IMR-90 (cell line): ENCODE results near the gene ATRNL1. TPM values are rescaled to one million over a fixed set of nuclear protein-coding genes. Genes with fewer than 3 reads are reported as not detected.

ENCODE experiments used
- ATAC-seq: fragments of 200-7000 bp; cut with Tn5 transposase; 2 replicates; pipeline ENCODE4 v1.9.1; 2020; ENCODE audit warnings: low read depth, mild to moderate bottlenecking, moderate library complexity
- BruUV-seq: library from RNA; stranded (reverse); fragments of 400-500 nt; replicated peaks from 2 replicates; lab custom pipeline; 2021; lab: Mats Ljungman, UMichigan
- CTCF ChIA-PET: fragments of 300-600 bp; formaldehyde crosslinking; extraction: SDS; loops from one replicate; lab custom pipeline; 2021; ENCODE audit warnings: antibody characterized with exemption; lab: Yijun Ruan, JAX
- POLR2A ChIA-PET: fragments of 300-600 bp; sonication (Branson Sonifier 250); formaldehyde crosslinking; loops from one replicate; lab custom pipeline; 2022; ENCODE audit warnings: antibody characterized with exemption; ENCODE audit not compliant: unreplicated experiment; lab: Charles Lee
- DNase-seq: peaks from one replicate; pipeline ENCODE4 v3.0.0; 2013
- H2AFZ ChIP-seq: replicated peaks from 2 replicates; pipeline ENCODE3; 2013; ENCODE audit warnings: low read length, mild to moderate bottlenecking; ENCODE audit not compliant: poor library complexity
- H2AK5ac ChIP-seq: 2 replicates; pipeline ENCODE4 v1.6.1; 2013; ENCODE audit warnings: low read depth, low read length, inconsistent platforms
- H2AK9ac ChIP-seq: replicated peaks from 2 replicates; pipeline ENCODE3; 2013; ENCODE audit warnings: mild to moderate bottlenecking, low read depth, low read length, moderate library complexity; ENCODE audit not compliant: poor library complexity
- H2BK120ac ChIP-seq: 2 replicates; pipeline ENCODE4 v1.6.1; 2013; ENCODE audit warnings: low read depth, low read length, inconsistent platforms
- H2BK15ac ChIP-seq: 3 replicates; pipeline ENCODE4 v1.6.1; 2013; ENCODE audit warnings: low read depth, low read length, inconsistent platforms
- H2BK20ac ChIP-seq: 2 replicates; pipeline ENCODE4 v1.6.1; 2013; ENCODE audit warnings: low read depth, mild to moderate bottlenecking, inconsistent platforms, low read length, moderate library complexity
- H2BK5ac ChIP-seq: 2 replicates; pipeline ENCODE4 v1.6.1; 2013; ENCODE audit warnings: mild to moderate bottlenecking, low read depth, low read length, inconsistent platforms; ENCODE audit not compliant: poor library complexity, severe bottlenecking
- H3K14ac ChIP-seq: replicated peaks from 2 replicates; pipeline ENCODE4 v1.6.1; 2013; ENCODE audit warnings: low read depth, low read length, inconsistent platforms
- H3K18ac ChIP-seq: 2 replicates; pipeline ENCODE4 v1.6.1; 2013; ENCODE audit warnings: low read depth, low read length, control low read depth
- H3K23ac ChIP-seq: 2 replicates; pipeline ENCODE4 v1.6.1; 2013; ENCODE audit warnings: low read depth, low read length, inconsistent platforms
- H3K27ac ChIP-seq: 2 replicates; pipeline ENCODE4 v1.5.1; 2013; ENCODE audit warnings: mild to moderate bottlenecking, control low read depth, low read length; ENCODE audit not compliant: insufficient read depth
- H3K27me3 ChIP-seq: 2 replicates; pipeline ENCODE4 v1.6.1; 2013; ENCODE audit warnings: low read length; ENCODE audit not compliant: control insufficient read depth, insufficient read depth
- H3K36me3 ChIP-seq: 2 replicates; pipeline ENCODE4 v1.6.1; 2013; ENCODE audit warnings: low read length, mixed read lengths; ENCODE audit not compliant: control insufficient read depth, insufficient read depth
- H3K4ac ChIP-seq: 2 replicates; pipeline ENCODE4 v1.6.1; 2013; ENCODE audit warnings: low read depth, low read length, inconsistent platforms
- H3K4me1 ChIP-seq: 2 replicates; pipeline ENCODE4 v1.6.1; 2013; ENCODE audit warnings: low read length, mixed read lengths; ENCODE audit not compliant: control insufficient read depth, insufficient read depth
- H3K4me2 ChIP-seq: 2 replicates; pipeline ENCODE4 v1.6.1; 2013; ENCODE audit warnings: low read depth, mild to moderate bottlenecking, control low read depth, low read length, moderate library complexity
- H3K4me3 ChIP-seq: 2 replicates; pipeline ENCODE4 v1.5.1; 2013; ENCODE audit warnings: low read depth, mild to moderate bottlenecking, control low read depth, low read length, moderate library complexity; ENCODE audit not compliant: insufficient read depth
- H3K56ac ChIP-seq: 2 replicates; pipeline ENCODE4 v1.6.1; 2013; ENCODE audit warnings: low read length, inconsistent platforms; ENCODE audit not compliant: insufficient read depth; ENCODE audit errors: extremely low read depth
- H3K79me1 ChIP-seq, 2 experiments: 2 replicates each; pipeline ENCODE4 v1.6.1; 2013; ENCODE audit warnings: low read length in 2 of 2, inconsistent platforms in 1 of 2, low read depth in 1 of 2
- H3K9ac ChIP-seq: 2 replicates; pipeline ENCODE4 v1.6.1; 2013; ENCODE audit warnings: low read depth, low read length, control low read depth
- H3K9me1 ChIP-seq: 2 replicates; pipeline ENCODE4 v1.6.1; 2013; ENCODE audit warnings: low read length, inconsistent platforms; ENCODE audit not compliant: insufficient read depth
- H3K9me3 ChIP-seq: 2 replicates; pipeline ENCODE4 v1.6.1; 2013; ENCODE audit warnings: low read length; ENCODE audit not compliant: control insufficient read depth, insufficient read depth
- H4K20me1 ChIP-seq: 2 replicates; pipeline ENCODE4 v1.6.1; 2013; ENCODE audit warnings: low read length, inconsistent platforms; ENCODE audit not compliant: insufficient read depth
- H4K5ac ChIP-seq: 2 replicates; pipeline ENCODE4 v1.6.1; 2013; ENCODE audit warnings: mild to moderate bottlenecking, low read depth, low read length, control low read depth
- H4K8ac ChIP-seq, 2 experiments: 2 replicates each; pipeline ENCODE4 v1.6.1; 2013; ENCODE audit warnings: low read depth in 2 of 2, low read length in 2 of 2, control low read depth in 1 of 2, inconsistent platforms in 1 of 2
- H4K91ac ChIP-seq: 2 replicates; pipeline ENCODE4 v1.6.1; 2013; ENCODE audit warnings: low read depth, low read length, inconsistent platforms; ENCODE audit not compliant: insufficient read depth
- BHLHE40 ChIP-seq: fragments of 150-350 bp; IDR thresholded peaks from 2 replicates; pipeline ENCODE4 v1.6.1; 2016; ENCODE audit warnings: mild to moderate bottlenecking, low read depth, low read length
- CEBPB ChIP-seq: IDR thresholded peaks from 2 replicates; pipeline ENCODE4 v1.6.1; 2012; ENCODE audit warnings: low read depth, low read length, improper control_type of control experiment
- CHD1 ChIP-seq: IDR thresholded peaks from 2 replicates; pipeline ENCODE4 v1.6.1; 2012; ENCODE audit warnings: low read depth, low read length, improper control_type of control experiment
- CTCF ChIP-seq: conservative IDR thresholded peaks from 2 replicates; pipeline ENCODE4 v1.5.1; 2012; ENCODE audit warnings: mild to moderate bottlenecking, low read depth, low read length, improper control_type of control experiment
- ELK1 ChIP-seq: fragments of 150-350 bp; IDR thresholded peaks from 2 replicates; pipeline ENCODE4 v1.6.1; 2016; ENCODE audit warnings: low read depth, mild to moderate bottlenecking, low read length, moderate library complexity, borderline replicate concordance
- FOS ChIP-seq: fragments of 150-350 bp; IDR thresholded peaks from 2 replicates; pipeline ENCODE4 v1.6.1; 2016; ENCODE audit warnings: low read depth, low read length
- MAFK ChIP-seq: IDR thresholded peaks from 2 replicates; pipeline ENCODE4 v1.6.1; 2012; ENCODE audit warnings: low read depth, low read length, improper control_type of control experiment
- MAZ ChIP-seq: IDR thresholded peaks from 2 replicates; pipeline ENCODE4 v1.6.1; 2012; ENCODE audit warnings: low read depth, mild to moderate bottlenecking, low read length, improper control_type of control experiment, moderate library complexity, borderline replicate concordance
- MXI1 ChIP-seq: IDR thresholded peaks from 2 replicates; pipeline ENCODE4 v1.6.1; 2012; ENCODE audit warnings: low read depth, mild to moderate bottlenecking, low read length, moderate library complexity, borderline replicate concordance
- NFE2L2 ChIP-seq: fragments of 150-350 bp; IDR thresholded peaks from 2 replicates; pipeline ENCODE4 v1.6.1; 2016; ENCODE audit warnings: low read depth, mild to moderate bottlenecking, low read length
- POLR2A ChIP-seq: IDR thresholded peaks from 2 replicates; pipeline ENCODE4 v1.6.1; 2012; ENCODE audit warnings: mild to moderate bottlenecking, low read depth, low read length
- RAD21 ChIP-seq: IDR thresholded peaks from 2 replicates; pipeline ENCODE4 v1.6.1; 2012; ENCODE audit warnings: low read length, improper control_type of control experiment
- RCOR1 ChIP-seq: IDR thresholded peaks from 2 replicates; pipeline ENCODE4 v1.6.1; 2012; ENCODE audit warnings: mild to moderate bottlenecking, low read length, improper control_type of control experiment; ENCODE audit not compliant: insufficient replicate concordance
- RFX5 ChIP-seq: IDR thresholded peaks from 2 replicates; pipeline ENCODE4 v1.8.0; 2012; ENCODE audit warnings: low read depth, mild to moderate bottlenecking, low read length, moderate library complexity
- SMC3 ChIP-seq: fragments of 150-350 bp; IDR thresholded peaks from 2 replicates; pipeline ENCODE4 v1.6.1; 2016; ENCODE audit warnings: low read depth, mild to moderate bottlenecking, antibody characterized with exemption, low read length, moderate library complexity
- USF2 ChIP-seq: fragments of 150-350 bp; IDR thresholded peaks from 2 replicates; pipeline ENCODE4 v1.6.1; 2017; ENCODE audit warnings: mild to moderate bottlenecking, antibody characterized with exemption, low read length, low read depth
- WGBS, 2 experiments: methylation state at CpG; one replicate each; pipeline versions ENCODE4 v1.1.5 to v1.1.7; 2013; ENCODE audit warnings: missing lambda C conversion rate in 2 of 2; ENCODE audit not compliant: insufficient read length in 1 of 2; ENCODE audit errors: extremely low coverage in 2 of 2; 5-methylcytosine and 5-hydroxymethylcytosine counted together
- dilution Hi-C: fragments of 300-500 bp; cut with HindIII; formaldehyde crosslinking; loops from one replicate; pipeline ENCODE4 v1.14.3; 2018; ENCODE audit warnings: low sequenced_read_pairs; ENCODE audit not compliant: unreplicated experiment
- in situ Hi-C: fragments of 300-500 bp; cut with MboI; formaldehyde crosslinking; loops from 3 replicates; pipeline ENCODE4 v1.14.3; 2019; ENCODE audit warnings: low sequenced_read_pairs, inconsistent platforms, mixed read lengths
- intact Hi-C: fragments of 100-400 bp; cut with micrococcal nuclease; formaldehyde crosslinking; loops from 2 replicates; pipeline ENCODE4 v1.10.0; 2022
- polyA plus RNA-seq, 3 experiments: library from polyadenylated mRNA; depleted of rRNA; stranded (reverse); fragments of >200 nt; gene quantifications; 2 replicates each; pipeline ENCODE4 v1.2.3, GENCODE V29; 2012; ENCODE audit warnings: low replicate concordance in 1 of 3
- total RNA-seq: library from RNA; depleted of rRNA; stranded (reverse); fragments of >200 nt; gene quantifications from 2 replicates; pipeline ENCODE4 v1.2.3, GENCODE V29; 2012

The ATRNL1 gene
- total and polyA plus RNA-seq, 2 of the 4 experiments (the other 2 are of a cell fraction) = 0.18 to 0.19 TPM

- CTCF ChIA-PET = no interaction called here
- no peak for ATAC-seq
- intact Hi-C loops = no loop called here
Measured at GRCh38 chr10:115951242-115951641, 858.1 kb downstream of the ATRNL1 start.

More at GRCh38 chr10:115951242-115951641, 858.1 kb downstream of the ATRNL1 start:
- no peak for DNase-seq
- Histone ChIP-seq H3K27me3 (no peaks in the 10 kb centered on the region), H3K4ac (peak overlapping the region; percentile 52; the same call in 1 of the 2 replicates), H2AFZ (no peak overlapping the region), H2BK20ac (peak overlapping the region; percentile 87), H3K18ac (no peak overlapping the region; the same call in 1 of the 2 replicates), H3K9me1 (peaks cover 8% of the 10 kb centered on the region), H3K14ac (0 out of 2 replicates have a peak overlapping the region, but pooled peaks have one; percentile 7), H3K36me3 (no peaks in the 10 kb centered on the region), H4K5ac (no peak overlapping the region; the same call in 1 of the 2 replicates), H2BK15ac (0 out of 3 replicates have a peak overlapping the region, but pooled peaks have one; percentile 55), H4K20me1 (no peaks in the 10 kb centered on the region), H3K4me3 (no peak overlapping the region), H3K4me2 (no peak overlapping the region), H3K56ac (no peak overlapping the region), H2AK5ac (no peak overlapping the region), H2BK120ac (peak overlapping the region; percentile 82), H4K91ac (peak overlapping the region; percentile 70; the same call in 1 of the 2 replicates), H3K23ac (0 out of 2 replicates have a peak overlapping the region, but pooled peaks have one; percentile 24), H3K9me3 (no peaks in the 10 kb centered on the region), H3K79me1 (no peaks in the 10 kb centered on the region), H2BK5ac (no peak overlapping the region), H4K8ac (peak overlapping the region in 1 of 2 experiments; percentile 50; a peak in 1 of 4 replicates), H2AK9ac (no peak overlapping the region), H3K27ac (no peak overlapping the region), H3K9ac (no peak overlapping the region), H3K4me1 (peaks cover 18% of the 10 kb centered on the region)
- 60% methylated on average over 1 of the region's 3 CpGs; no CpG with 5 or more reads in 1 of the 2 experiments for WGBS, 2 experiments
- in situ Hi-C loops (no loop called here), dilution Hi-C loops (no loop called here)
- no peak for TF ChIP-seq RAD21
- TF ChIP-seq MAFK = no peak
- no peak for TF ChIP-seq CEBPB
- no peak for TF ChIP-seq MAZ
- TF ChIP-seq RCOR1 = no peak
- TF ChIP-seq POLR2A = no peak
- no peak for TF ChIP-seq CHD1
- no peak for TF ChIP-seq BHLHE40
- no peak for TF ChIP-seq SMC3
- no peak for TF ChIP-seq FOS
- no peak for TF ChIP-seq MXI1
- TF ChIP-seq CTCF = no peak
- no peak for TF ChIP-seq RFX5
- no peak for TF ChIP-seq USF2
- TF ChIP-seq ELK1 = no peak
- no peak for TF ChIP-seq NFE2L2
- no TSS peak for BruUV-seq
- POLR2A ChIA-PET = no interaction called here
